ENCODE results near the gene SASH1. TPM values are rescaled to one million over a fixed set of nuclear protein-coding genes. Genes with fewer than 3 reads are reported as not detected.

Gene SASH1
- total and polyA plus RNA-seq, 9 of the 15 experiments (the other 6 are each of a cell fraction or from before 2014, with no cell fraction given) = 0.35 to 3.5 (median 1.6) TPM

GRCh38 chr6:148359228-148359627 is 16.6 kb downstream of the SASH1 start:
- ATAC-seq = no peak
- intact Hi-C loops (cut with micrococcal nuclease) = no loop called here

More at GRCh38 chr6:148359228-148359627, 16.6 kb downstream of the SASH1 start:
- no peaks in the 10 kb centered on the region for H3K9me3 ChIP-seq (replicated peaks; ENCODE audit: control insufficient read depth, insufficient read depth, low read depth, low read length)
- ChIA-PET CTCF (ENCODE audit: low intra/inter-chr PET ratio) (no interaction called here), POLR2A (interaction anchor here (0.6 to 1.3 kb wide), 2 partner anchors 12 to 72 kb away, joined by 3 read pairs; no protein-coding TSS in a partner anchor)
- no TSS peak for BruUV-seq (replicated peaks)
- H4K20me1 ChIP-seq (replicated peaks; ENCODE audit: control insufficient read depth, insufficient read depth, low read length) = no peaks in the 10 kb centered on the region
- H3K4me1 ChIP-seq (replicated peaks in 1 of 2; ENCODE audit: control insufficient read depth in 2 of 2, insufficient read depth in 2 of 2, low read length in 2 of 2) = no peaks in the 10 kb centered on the region
- in situ Hi-C loops (cut with MboI) = no loop called here
- no peak for TF ChIP-seq THAP12 (CRISPR knock-in tag; IDR thresholded peaks at IDR 0.05)
- no peak for TF ChIP-seq NCOA4 (IDR thresholded peaks at IDR 0.05; ENCODE audit: partially characterized antibody)
- TF ChIP-seq NFATC3 (IDR thresholded peaks at IDR 0.05) = no peak
- no peak for TF ChIP-seq GTF2E2 (tag; IDR thresholded peaks at IDR 0.05)
- no peak for TF ChIP-seq ZSCAN29 (IDR thresholded peaks at IDR 0.05)
- no peak for TF ChIP-seq PCBP1 (IDR thresholded peaks at IDR 0.05; ENCODE audit: low read depth, low read length, poor library complexity, severe bottlenecking)
- TF ChIP-seq BCOR (IDR thresholded peaks at IDR 0.05) = no peak
- TF ChIP-seq TSC22D4 (tag; IDR thresholded peaks at IDR 0.05) = no peak
- no peak overlapping the region for H3K9ac ChIP-seq (ENCODE audit: insufficient read depth in 1 of 2, low read depth in 2 of 2, low read length in 2 of 2)
- no peaks in the 10 kb centered on the region for H3K79me2 ChIP-seq (ENCODE audit: control insufficient read depth, insufficient read depth, low read length)
- H3K4me3 ChIP-seq = no peak overlapping the region
- DNase-seq (ENCODE audit: extremely low read depth in 1 of 4, low spot score in 3 of 4) (no peak), FAIRE-seq (no peak)
- no peaks in the 10 kb centered on the region for H3K9me1 ChIP-seq (ENCODE audit: control insufficient read depth, insufficient read depth, low read length)
- no peak overlapping the region for H3K27ac ChIP-seq (ENCODE audit: extremely low read depth, low read depth, low read length)
- WGBS (ENCODE audit: insufficient coverage, low coverage, missing lambda C conversion rate) = 3% methylated on average over 5 of the region's 5 CpGs
- no peak overlapping the region for H3K4me2 ChIP-seq (ENCODE audit: insufficient read depth, low read length)
- H3K27me3 ChIP-seq (ENCODE audit: control insufficient read depth in 2 of 2, insufficient read depth in 2 of 2, low read length in 2 of 2) = peaks cover 10 to 26% of the 10 kb centered on the region in 2 experiments; a peak in 4 of 5 replicates
- no peak overlapping the region for H2AFZ ChIP-seq (ENCODE audit: low read depth, low read length)
- no peaks in the 10 kb centered on the region for H3K36me3 ChIP-seq (ENCODE audit: control insufficient read depth, insufficient read depth, low read length)
